Pancreas (tissue), 10 donors: ENCODE measurements around the gene TXLNB. TPM values are rescaled to one million over a fixed set of nuclear protein-coding genes. Genes with fewer than 3 reads are reported as not detected.
A peak's percentile ranks its signal among the peaks of the same experiment; 100 is the strongest.

Source experiments
- ATAC-seq, 4 donors: fragments of 200-7000 bp; cut with Tn5 transposase; one replicate each; pipeline versions ENCODE4 v1.8.0 to v1.9.1; 2020; ENCODE audit warnings: mild to moderate bottlenecking in 4 of 4, moderate library complexity in 4 of 4
- DNase-seq, 6 donors: peaks; one replicate each; pipeline ENCODE4 v3.0.0-alpha.2; 2020
- FAIRE-seq: peaks from 2 replicates; lab custom pipeline; 2012; peaks lifted over from hg19 to GRCh38; lab: Jason Lieb, UNC
- H3K27ac ChIP-seq, 4 donors: fragments of 200-600 bp; sonication (generic); 1 replicate in 3 of 4; 2 replicates in 1 of 4; pipeline versions ENCODE4 v1.5.0 to v1.8.0; 2020
- H3K27me3 ChIP-seq, 4 donors: fragments of 200-600 bp; one replicate each; pipeline ENCODE4 v1.8.0; 2021
- H3K36me3 ChIP-seq, 3 donors: fragments of 200-600 bp; sonication (generic) in 1 of 3; one replicate each; pipeline versions ENCODE4 v1.5.0 to v1.8.0; 2020 to 2021
- H3K4me1 ChIP-seq, 3 donors: fragments of 200-600 bp; one replicate each; pipeline ENCODE4 v1.8.0; 2021
- H3K4me3 ChIP-seq, 4 donors: fragments of 200-600 bp; sonication (generic) in 2 of 4; one replicate each; pipeline versions ENCODE4 v1.5.0 to v1.8.0; 2020 to 2021
- H3K9me3 ChIP-seq, 4 donors: fragments of 200-600 bp; one replicate each; pipeline ENCODE4 v1.8.0; 2021
- CTCF ChIP-seq, 4 donors: fragments of 200-600 bp; sonication (generic) in 3 of 4; IDR thresholded peaks; one replicate each; pipeline versions ENCODE4 v1.5.0 to v1.8.0; 2021; ENCODE audit warnings: antibody characterized with exemption in 4 of 4
- WGBS, 2 donors: extraction: QIAGEN DNeasy Blood & Tissue Kit; methylation state at CpG; one replicate each; pipeline ENCODE4 v1.1.7; 2013; 5-methylcytosine and 5-hydroxymethylcytosine counted together
- intact Hi-C, 3 donors: fragments of 100-400 bp; cut with DNase I; formaldehyde crosslinking; loops; one replicate each; pipeline versions ENCODE4 v1.11.1 to v1.14.2; 2022
- polyA plus RNA-seq, 2 donors: library from polyadenylated mRNA; stranded (reverse); fragments of 200-250 nt; gene quantifications; one replicate each; pipeline ENCODE4 v1.2.3, GENCODE V29; 2013
- total RNA-seq, 6 donors: library from RNA; stranded (reverse); fragmentation: NEBNext Ultra II Directional in 4 of 6; extraction: Animal tissue kit (Norgen Biotek cat#: 25700) in 4 of 6; gene quantifications; one replicate each; pipeline versions ENCODE4 v1.2.1 to v1.2.4, GENCODE V29; 2021 to 2023
- donor health status: healthy with polysubstance abuse.
- donor health status: DM: no; HTN: no; CAD: no; lungs with moderate emphysema.
- donor health status: DM: no; HTN: no; CAD: no.
- donor health status: control.
- donor health status: control.
- donor health status: Bipolar disorder and iron deficiency.
- donor health status: DM: yes; HTN: yes; CAD: no.
- donor health status: DM: no; HTN: no; CAD: no.
- donor health status: DM: no; HTN: no; CAD: no.
- donor health status: DM: yes; HTN: yes; CAD: no.

The TXLNB gene
- total and polyA plus RNA-seq, 8 donors = 0.03 to 0.47 (median 0.08) TPM; not detected in 1

DNA sequence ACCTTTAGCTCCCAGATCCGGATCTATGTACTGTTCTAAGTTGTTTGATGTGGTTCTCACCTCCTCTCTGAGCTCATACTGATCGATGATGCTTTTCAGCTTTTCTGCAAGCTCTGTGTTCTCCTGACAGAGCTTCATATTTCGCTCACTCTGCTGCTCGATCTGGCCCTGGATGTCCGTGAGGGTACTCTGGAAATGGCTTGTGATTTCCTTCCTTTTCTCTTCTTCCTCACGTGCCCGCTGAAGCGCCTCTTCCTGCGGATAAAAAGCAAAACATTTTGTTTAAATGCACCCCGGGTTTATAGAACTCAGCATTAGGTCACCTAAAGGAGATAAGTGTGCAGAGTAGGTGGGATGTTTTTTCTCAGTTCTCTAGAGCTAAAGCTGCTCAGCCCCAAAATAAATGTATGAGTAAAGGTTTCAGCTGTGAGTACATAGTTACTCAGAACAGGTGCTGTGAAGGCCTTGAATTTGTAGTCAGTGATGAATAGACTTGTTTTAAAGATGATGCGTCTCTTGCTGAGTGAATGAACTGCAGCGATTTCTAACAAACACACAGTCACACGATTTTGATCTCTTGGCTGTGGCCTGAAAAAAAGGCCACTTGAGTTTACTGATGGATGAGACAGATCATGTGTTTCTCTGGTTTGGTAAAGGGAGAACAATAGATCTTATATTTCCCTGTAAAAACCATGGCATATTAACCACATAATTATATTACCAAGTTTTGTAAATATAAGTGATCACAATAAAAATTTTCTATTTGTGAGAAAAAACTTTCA is 29.1 kb downstream of the TXLNB start:
- ATAC-seq = no peak
- no peak for FAIRE-seq

DNA sequence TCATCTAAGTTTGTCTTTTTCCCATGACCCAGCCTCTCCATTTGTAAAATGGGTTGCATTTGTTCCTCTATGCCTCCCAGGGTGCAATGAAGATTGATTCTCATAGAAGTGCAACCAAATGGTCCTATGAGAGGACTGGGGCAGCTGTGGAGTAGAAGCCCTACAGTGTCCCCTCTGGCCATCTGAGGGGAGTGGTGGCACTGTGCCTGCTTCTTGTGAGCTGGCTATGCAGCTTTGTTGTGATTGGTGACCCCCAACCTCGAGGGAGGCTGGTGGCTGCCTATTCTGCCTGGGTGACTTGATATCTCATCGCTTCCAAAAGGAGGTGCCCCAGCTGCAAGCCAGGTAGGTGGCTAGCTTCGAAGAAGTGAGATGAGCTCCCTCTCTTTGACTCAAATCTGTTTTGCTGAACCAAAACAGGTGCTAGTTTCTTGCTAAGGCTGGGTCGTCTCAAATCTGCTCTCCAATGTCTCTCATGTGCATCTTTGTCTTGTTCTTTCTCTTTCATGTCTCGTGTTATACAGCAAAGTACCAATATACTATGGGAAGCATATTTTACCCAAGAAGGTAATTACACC is 33.9 kb downstream of the TXLNB start:
- FAIRE-seq (no peak), DNase-seq (no peak), ATAC-seq (no peak)
- Histone ChIP-seq H3K27me3 (no peaks in the 10 kb centered on the region), H3K36me3 (no peaks in the 10 kb centered on the region), H3K4me1 (no peaks in the 10 kb centered on the region), H3K27ac (no peak overlapping the region), H3K9me3 (no peaks in the 10 kb centered on the region), H3K4me3 (no peak overlapping the region)
- no peak for TF ChIP-seq CTCF (IDR thresholded peaks at IDR 0.05)
- 52 to 60% methylated on average over 5 of the region's 5 CpGs for WGBS, 2 donors
- intact Hi-C loops = no loop called here

More for the DNA sequence above, 29.1 kb downstream of the TXLNB start:
- 58 to 59% methylated on average over 13 of the region's 13 CpGs for WGBS, 2 donors
- no peaks in the 10 kb centered on the region for H3K27me3 ChIP-seq
- DNase-seq = no peak
- intact Hi-C loops = no loop called here
- no peak overlapping the region for H3K27ac ChIP-seq
- no peak for TF ChIP-seq CTCF (IDR thresholded peaks at IDR 0.05)
- no peaks in the 10 kb centered on the region for H3K4me1 ChIP-seq
- no peaks in the 10 kb centered on the region for H3K36me3 ChIP-seq
- no peaks in the 10 kb centered on the region for H3K9me3 ChIP-seq
- H3K4me3 ChIP-seq = no peak overlapping the region

DNA sequence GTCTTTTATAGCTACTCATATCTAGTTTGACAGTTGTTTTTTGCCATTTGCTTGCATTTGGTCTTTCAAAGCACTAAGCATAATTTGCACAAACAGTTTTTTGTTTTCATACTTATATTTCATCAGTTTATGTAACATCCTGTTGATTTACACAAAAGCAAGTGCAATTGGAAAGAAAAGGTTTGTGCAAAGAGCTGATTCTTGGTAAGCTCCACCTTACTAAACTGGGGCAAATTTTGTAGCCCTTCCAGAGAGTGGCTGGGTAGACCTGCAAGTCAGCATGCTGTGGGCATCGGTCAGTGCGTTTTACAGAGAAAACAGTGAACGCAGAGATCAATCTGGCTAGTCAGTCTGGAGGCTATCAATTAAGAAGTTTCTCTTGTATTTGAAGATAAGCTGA is 34.5 kb downstream of the TXLNB start:
- DNase-seq = no peak
- H3K27ac ChIP-seq = no peak overlapping the region
- intact Hi-C loops = no loop called here
- H3K4me1 ChIP-seq = no peaks in the 10 kb centered on the region
- no peak for FAIRE-seq
- no peak overlapping the region for H3K4me3 ChIP-seq
- WGBS, 2 donors = 69 to 75% methylated on average over 3 of the region's 3 CpGs
- H3K36me3 ChIP-seq = no peaks in the 10 kb centered on the region
- no peaks in the 10 kb centered on the region for H3K27me3 ChIP-seq
- no peak for ATAC-seq
- H3K9me3 ChIP-seq = no peaks in the 10 kb centered on the region
- no peak for TF ChIP-seq CTCF (IDR thresholded peaks at IDR 0.05)

DNA sequence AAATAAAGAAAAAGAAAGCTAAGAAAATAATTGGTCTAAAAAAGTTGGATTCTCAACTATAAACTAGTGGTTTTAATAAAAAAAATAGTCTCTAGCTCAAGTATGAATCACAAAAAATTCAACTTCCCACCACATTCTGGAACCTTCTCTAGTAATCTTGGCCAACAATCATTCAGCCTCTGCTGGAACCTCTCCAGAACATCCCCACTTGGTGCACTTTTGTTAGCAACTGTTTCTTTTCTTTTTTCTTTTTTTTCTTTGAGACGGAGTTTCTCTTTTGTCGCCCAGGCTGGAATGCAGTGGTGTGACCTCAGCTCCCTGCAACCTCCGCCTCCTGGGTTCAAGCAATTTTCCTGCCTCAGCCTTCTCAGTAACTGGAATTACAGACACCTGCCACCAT is 35.7 kb downstream of the TXLNB start:
- DNase-seq (no peak), FAIRE-seq (no peak), ATAC-seq (peak in 1 of 4 donors; percentile 28)
- intact Hi-C loops = no loop called here
- Histone ChIP-seq H3K27me3 (no peaks in the 10 kb centered on the region), H3K27ac (no peak overlapping the region), H3K4me3 (no peak overlapping the region), H3K36me3 (no peaks in the 10 kb centered on the region), H3K4me1 (no peaks in the 10 kb centered on the region), H3K9me3 (no peaks in the 10 kb centered on the region)
- no peak for TF ChIP-seq CTCF (IDR thresholded peaks at IDR 0.05)
- WGBS, 2 donors = 89 to 93% methylated on average over 3 of the region's 3 CpGs

DNA sequence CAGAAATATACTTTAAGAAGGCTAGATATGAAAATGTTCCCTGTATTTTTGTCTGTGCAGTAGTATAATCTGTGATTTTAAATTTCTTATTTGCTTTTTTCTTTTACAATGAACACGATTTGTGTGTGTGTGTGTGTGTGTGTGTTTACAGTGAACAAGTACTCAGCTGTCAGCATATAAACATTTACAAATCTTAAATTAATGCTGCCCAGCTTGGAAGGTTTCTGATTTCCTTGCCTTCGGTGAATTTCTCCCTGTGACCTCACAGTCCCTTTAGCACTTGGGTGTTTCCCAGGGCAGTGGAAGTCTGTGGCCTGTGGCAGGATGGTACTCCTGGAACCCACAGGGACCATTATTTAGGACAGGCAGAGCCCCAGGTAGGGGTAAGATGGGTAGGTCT is 37.6 kb downstream of the TXLNB start:
- DNase-seq = no peak
- no peaks in the 10 kb centered on the region for H3K4me1 ChIP-seq
- H3K4me3 ChIP-seq = no peak overlapping the region
- H3K36me3 ChIP-seq = no peaks in the 10 kb centered on the region
- no peaks in the 10 kb centered on the region for H3K27me3 ChIP-seq
- no peak for FAIRE-seq
- H3K27ac ChIP-seq = no peak overlapping the region
- ATAC-seq = no peak
- TF ChIP-seq CTCF (IDR thresholded peaks at IDR 0.05) = no peak
- intact Hi-C loops = no loop called here
- H3K9me3 ChIP-seq = no peaks in the 10 kb centered on the region
- WGBS, 2 donors = 56 to 64% methylated on average over 2 of the region's 2 CpGs
